Mucosa of rectum (tissue), 2 donors: ENCODE data around the gene PAGE2.
"Not testable (repeated sequence)": the region's sequence is repeated elsewhere in the genome, so short reads cannot be mapped to it uniquely, and the experiment has no call there.

Source experiments
- H3K27ac ChIP-seq, 2 donors: one replicate each; pipeline ENCODE4 v1.7.0; 2013; ENCODE audit warnings: inconsistent platforms in 2 of 2, low read depth in 2 of 2, low read length in 2 of 2
- H3K27me3 ChIP-seq, 2 donors: one replicate each; pipeline ENCODE4 v1.7.0; 2013; ENCODE audit warnings: low read length in 2 of 2; ENCODE audit not compliant: control insufficient read depth in 2 of 2, insufficient read depth in 2 of 2
- H3K36me3 ChIP-seq, 2 donors: one replicate each; pipeline ENCODE4 v1.7.0; 2013; ENCODE audit warnings: low read length in 2 of 2; ENCODE audit not compliant: control insufficient read depth in 2 of 2, insufficient read depth in 2 of 2
- H3K4me1 ChIP-seq, 2 donors: one replicate each; pipeline ENCODE4 v1.7.0; 2013; ENCODE audit warnings: low read length in 2 of 2, mild to moderate bottlenecking in 1 of 2; ENCODE audit not compliant: control insufficient read depth in 2 of 2, insufficient read depth in 2 of 2
- H3K4me3 ChIP-seq, 2 donors: one replicate each; pipeline ENCODE4 v1.7.0; 2013; ENCODE audit warnings: low read length in 2 of 2
- H3K9ac ChIP-seq, 2 donors: one replicate each; pipeline ENCODE4 v1.7.0; 2013; ENCODE audit warnings: low read length in 2 of 2, low read depth in 1 of 2, mild to moderate bottlenecking in 1 of 2
- H3K9me3 ChIP-seq, 2 donors: one replicate each; pipeline ENCODE4 v1.7.0; 2013; ENCODE audit warnings: low read length in 2 of 2; ENCODE audit not compliant: control insufficient read depth in 2 of 2
- donor health status: healthy.
- donor health status: Normal muscosa, but diverticular disease.

PAGE2 gene

DNA sequence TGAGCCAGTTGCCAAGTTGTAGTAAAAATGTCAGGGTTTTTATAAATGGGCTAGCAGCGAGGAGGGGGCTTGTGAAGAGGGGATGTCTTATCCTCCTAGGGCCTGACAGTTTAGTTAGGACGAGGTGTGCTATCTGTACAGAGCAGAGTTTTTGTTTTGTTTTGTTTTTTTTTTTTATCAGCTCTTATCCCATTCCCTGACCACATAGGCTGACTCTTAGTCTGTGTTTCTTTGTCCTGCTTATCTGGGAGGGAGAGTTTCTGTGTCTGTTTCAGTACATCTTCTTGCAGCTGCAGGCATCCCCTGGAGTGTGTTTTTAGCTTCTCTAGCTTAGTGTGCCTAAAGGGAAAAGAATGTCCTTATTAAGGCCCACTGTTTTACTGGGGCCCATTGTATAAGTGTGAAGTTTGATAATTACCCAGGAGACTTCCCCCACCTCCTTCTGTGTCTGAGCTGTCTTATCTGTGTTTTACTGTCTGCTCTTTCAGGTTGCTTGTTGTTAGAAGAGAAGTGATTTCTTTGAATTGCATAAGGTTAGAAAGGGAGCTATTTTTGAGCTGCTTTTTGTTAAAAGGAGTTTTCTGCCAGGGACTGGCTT, 32.0 kb downstream of the PAGE2 start:
- H3K36me3 ChIP-seq, result no peaks in the 10 kb centered on the region
- no peaks in the 10 kb centered on the region for H3K9me3 ChIP-seq
- peaks cover 3 to 9% of the 10 kb centered on the region in 2 donors for H3K27me3 ChIP-seq
- no peaks in the 10 kb centered on the region for H3K4me1 ChIP-seq
- H3K4me3 ChIP-seq, result no peak overlapping the region
- no peak overlapping the region for H3K9ac ChIP-seq
- no peak overlapping the region for H3K27ac ChIP-seq

GRCh38 chrX:55123900-55124299, 35.1 kb downstream of the PAGE2 start:
- Histone ChIP-seq H3K36me3 (no peaks in the 10 kb centered on the region), H3K27me3 (peaks cover 0 to 3% of the 10 kb centered on the region in 2 donors), H3K9me3 (no peaks in the 10 kb centered on the region), H3K4me3 (no peak overlapping the region), H3K4me1 (peaks cover 0 to 2% of the 10 kb centered on the region in 2 donors), H3K27ac (no peak overlapping the region), H3K9ac (no peak overlapping the region)

DNA sequence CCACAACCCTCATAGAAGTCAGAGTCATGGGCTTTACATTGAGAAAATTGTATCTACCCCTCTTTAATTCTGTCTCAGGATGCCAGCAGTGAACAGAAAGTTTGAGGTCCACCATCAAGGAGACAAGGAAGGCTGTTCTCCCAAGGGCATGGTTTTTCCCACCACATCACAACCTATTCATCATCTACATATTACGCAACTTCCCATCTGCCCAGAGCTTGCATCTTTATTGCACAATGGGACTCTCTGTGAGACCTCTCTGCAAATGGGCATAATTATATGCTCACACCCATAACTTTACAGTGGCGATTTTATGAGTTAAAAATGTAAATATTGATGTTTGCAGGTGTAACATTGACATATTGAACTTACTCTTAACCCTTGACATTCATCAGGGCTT, 38.9 kb downstream of the PAGE2 start:
- H3K4me3 ChIP-seq, result no peak overlapping the region
- H3K9ac ChIP-seq, result no peak overlapping the region
- H3K27me3 ChIP-seq, result peaks cover 8 to 19% of the 10 kb centered on the region in 2 donors
- H3K36me3 ChIP-seq, result no peaks in the 10 kb centered on the region
- no peaks in the 10 kb centered on the region for H3K9me3 ChIP-seq
- peaks cover 0 to 2% of the 10 kb centered on the region in 2 donors for H3K4me1 ChIP-seq
- H3K27ac ChIP-seq, result no peak overlapping the region

- no peak overlapping the region for H3K9ac ChIP-seq
Observed at GRCh38 chrX:55129361-55129760, 40.5 kb downstream of the PAGE2 start.

GRCh38 chrX:55130481-55130880, 41.7 kb downstream of the PAGE2 start:
- H3K9me3 ChIP-seq, result no peaks in the 10 kb centered on the region
- H3K27ac ChIP-seq, result no peak overlapping the region
- H3K4me1 ChIP-seq, result peaks cover 0 to 2% of the 10 kb centered on the region in 2 donors
- H3K4me3 ChIP-seq, result no peak overlapping the region
- H3K36me3 ChIP-seq, result no peaks in the 10 kb centered on the region
- H3K9ac ChIP-seq, result no peak overlapping the region
- H3K27me3 ChIP-seq, result peaks cover 10 to 19% of the 10 kb centered on the region in 2 donors

More at GRCh38 chrX:55129361-55129760, 40.5 kb downstream of the PAGE2 start:
- Histone ChIP-seq H3K27ac (no peak overlapping the region), H3K4me3 (no peak overlapping the region), H3K36me3 (no peaks in the 10 kb centered on the region), H3K9me3 (no peaks in the 10 kb centered on the region), H3K27me3 (peaks cover 10 to 19% of the 10 kb centered on the region in 2 donors), H3K4me1 (peaks cover 0 to 2% of the 10 kb centered on the region in 2 donors)

DNA sequence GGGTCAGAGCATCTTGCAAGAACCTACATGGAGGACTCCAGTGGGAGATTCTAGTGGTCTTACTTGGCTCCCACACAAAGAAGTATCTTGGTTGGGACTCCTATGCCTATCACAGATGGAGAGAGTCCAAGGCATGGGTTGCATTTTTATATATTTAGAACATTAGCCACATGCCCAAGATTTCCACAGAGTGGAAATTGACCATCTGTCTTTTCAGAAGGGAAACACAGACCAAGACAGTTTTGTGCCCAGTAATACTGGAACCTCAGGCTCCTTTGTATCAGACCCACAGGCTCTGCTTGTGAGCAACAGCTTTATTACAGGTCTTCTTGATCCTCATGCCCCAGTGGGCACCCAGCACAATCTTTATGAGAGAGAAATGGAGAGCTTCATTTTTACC, 43.6 kb downstream of the PAGE2 start:
- Histone ChIP-seq H3K4me1 (peaks cover 0 to 2% of the 10 kb centered on the region in 2 donors), H3K36me3 (no peaks in the 10 kb centered on the region), H3K4me3 (no peak overlapping the region), H3K9me3 (no peaks in the 10 kb centered on the region), H3K27me3 (peaks cover 10 to 19% of the 10 kb centered on the region in 2 donors), H3K9ac (no peak overlapping the region), H3K27ac (no peak overlapping the region)

DNA sequence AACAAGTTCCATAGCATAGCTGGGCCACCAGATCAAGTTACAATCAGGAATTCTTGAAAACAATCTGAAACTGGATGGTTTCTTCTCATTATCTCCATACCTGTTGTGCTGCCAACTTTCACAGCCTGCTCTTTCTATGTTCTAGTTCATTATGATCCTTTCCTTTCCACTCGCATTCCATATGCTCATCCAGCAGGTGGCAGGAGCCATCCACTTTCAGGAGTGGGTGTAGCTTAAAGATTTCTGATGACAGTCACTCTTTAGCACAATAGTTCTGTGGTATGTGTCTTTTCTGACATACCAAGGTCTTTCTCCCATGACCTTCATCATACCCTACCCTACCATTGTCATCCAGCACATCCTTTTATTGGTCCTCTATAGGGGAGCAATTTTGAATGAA, 46.4 kb downstream of the PAGE2 start:
- Histone ChIP-seq H3K9ac (no peak overlapping the region), H3K36me3 (no peaks in the 10 kb centered on the region), H3K9me3 (no peaks in the 10 kb centered on the region), H3K4me1 (no peaks in the 10 kb centered on the region), H3K27me3 (peaks cover 6 to 10% of the 10 kb centered on the region in 2 donors), H3K27ac (no peak overlapping the region), H3K4me3 (no peak overlapping the region)

GRCh38 chrX:55140800-55141199, 52.0 kb downstream of the PAGE2 start:
- H3K36me3 ChIP-seq, result not testable (repeated sequence)

More at GRCh38 chrX:55140800-55141199, 52.0 kb downstream of the PAGE2 start:
- not testable (repeated sequence) for H3K4me3 ChIP-seq, H3K9me3 ChIP-seq, H3K9ac ChIP-seq, H3K27me3 ChIP-seq, H3K4me1 ChIP-seq
- H3K27ac ChIP-seq, result peak overlapping the region in 1 of 2 donors; percentile 38
